CD4-positive, alpha-beta T cell treated with Interleukin-12 subunit alpha and Interleukin-12 subunit beta, for 1 hour (primary cell): ENCODE data around the gene ANKRD13D.
A peak's percentile ranks its signal among the peaks of the same experiment; 100 is the strongest.

Source experiments
- DNase-seq: peaks from one replicate; pipeline ENCODE4 v3.0.0-alpha.2; 2020

ANKRD13D gene

DNA sequence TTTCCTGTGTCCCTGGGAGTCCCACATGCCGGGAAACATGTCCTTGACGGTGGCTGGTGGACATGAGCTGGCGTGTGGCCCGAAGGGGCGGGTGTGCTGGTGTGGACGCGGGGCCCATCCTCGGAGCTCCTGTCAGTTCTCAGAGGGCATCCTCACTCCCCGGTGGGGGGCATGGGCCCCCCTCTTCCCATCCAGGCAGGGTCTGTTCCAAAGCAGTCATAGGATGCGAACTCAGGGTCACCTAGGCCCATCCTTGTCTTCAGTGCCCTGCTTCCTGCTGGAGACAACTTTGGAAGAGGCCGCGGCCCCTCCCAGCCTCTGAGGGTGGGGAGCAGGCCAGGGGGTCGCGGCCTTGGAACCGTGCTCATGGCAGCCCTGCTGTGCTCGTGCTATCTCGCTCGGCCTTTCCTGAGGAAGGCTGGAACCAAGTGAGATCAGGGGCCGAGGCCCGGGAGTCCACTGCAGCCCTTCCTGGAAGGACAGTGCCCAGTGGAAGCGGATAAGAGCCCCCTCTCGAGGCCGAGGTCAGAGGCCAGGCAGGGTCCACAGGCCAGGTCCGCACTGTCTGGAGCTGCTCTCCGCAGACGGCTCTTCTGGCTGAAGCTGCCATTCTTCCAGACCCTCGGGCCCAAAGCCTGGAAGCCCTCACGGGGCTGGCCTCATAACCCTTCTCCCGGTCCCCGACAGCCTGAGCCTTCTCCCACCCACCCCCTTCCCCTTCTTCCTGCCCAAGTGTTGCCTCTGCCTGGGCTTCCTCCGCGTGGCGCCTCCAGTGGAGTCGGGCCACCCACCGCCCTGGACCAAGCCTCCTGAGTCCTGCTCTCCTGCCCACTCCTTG lies 14.1 kb upstream of the ANKRD13D start:
- DNase-seq: no peak

DNA sequence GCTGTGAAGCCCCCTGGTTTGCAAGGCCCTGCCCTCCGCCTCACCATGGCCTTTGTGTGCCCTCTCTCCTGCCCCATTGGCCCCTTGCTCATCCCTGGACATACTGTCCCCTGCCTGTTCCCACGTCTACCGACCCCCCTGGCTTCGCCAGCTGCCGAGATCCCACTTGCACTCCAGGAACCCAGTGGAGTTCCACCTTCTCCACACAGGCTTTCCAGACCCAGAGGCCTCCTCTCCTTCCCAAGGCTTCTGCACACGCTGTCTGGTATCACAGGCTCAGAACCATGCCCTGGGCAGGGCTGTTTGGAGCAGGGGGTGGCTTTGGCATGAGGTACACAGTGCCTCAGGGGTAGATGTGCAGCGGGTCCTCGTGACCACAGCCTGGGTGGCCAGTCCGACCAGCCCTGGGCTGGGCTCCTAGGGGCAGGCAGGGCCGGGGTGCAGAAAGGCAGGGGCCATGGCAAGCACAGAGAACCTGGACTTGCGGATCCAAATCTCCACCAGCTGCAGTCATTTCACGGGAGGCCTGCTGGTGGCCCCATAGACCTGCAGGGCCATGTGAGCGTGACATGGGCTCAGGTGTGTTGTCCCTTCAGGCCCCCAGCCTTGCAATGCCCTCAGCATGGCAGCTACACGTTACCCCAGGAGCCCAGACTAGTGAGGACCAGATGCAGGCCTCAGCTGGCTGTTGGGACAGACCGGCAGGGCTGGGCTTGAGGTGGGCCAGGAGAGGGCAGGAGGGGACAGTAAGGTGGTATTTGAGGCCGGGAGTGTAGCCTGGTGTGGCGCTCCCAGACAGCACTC lies 13.3 kb upstream of the ANKRD13D start:
- no peak for DNase-seq

DNA sequence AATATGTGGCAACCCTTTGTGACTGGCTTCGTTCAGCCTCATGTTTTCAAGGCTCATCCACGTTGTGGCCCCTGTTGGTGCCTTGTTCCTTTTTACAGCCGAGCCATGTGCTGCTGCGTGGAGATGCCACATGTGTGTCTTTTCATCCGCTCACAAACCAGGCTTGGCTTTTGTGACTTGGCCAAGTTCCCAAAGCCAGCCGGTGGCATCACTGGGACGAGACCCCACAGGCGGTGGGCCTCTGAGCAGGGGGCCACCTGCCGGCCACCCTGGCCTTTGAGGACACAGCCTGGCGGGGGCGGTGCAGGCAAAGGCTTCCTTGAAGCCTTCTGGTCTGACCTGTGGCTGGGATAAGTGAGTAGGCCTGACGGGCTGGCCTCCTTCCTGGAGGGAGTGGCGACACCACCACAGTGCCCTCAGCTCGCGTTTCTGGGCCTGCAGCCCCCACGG lies 12.3 kb upstream of the ANKRD13D start:
- DNase-seq: no peak

DNA sequence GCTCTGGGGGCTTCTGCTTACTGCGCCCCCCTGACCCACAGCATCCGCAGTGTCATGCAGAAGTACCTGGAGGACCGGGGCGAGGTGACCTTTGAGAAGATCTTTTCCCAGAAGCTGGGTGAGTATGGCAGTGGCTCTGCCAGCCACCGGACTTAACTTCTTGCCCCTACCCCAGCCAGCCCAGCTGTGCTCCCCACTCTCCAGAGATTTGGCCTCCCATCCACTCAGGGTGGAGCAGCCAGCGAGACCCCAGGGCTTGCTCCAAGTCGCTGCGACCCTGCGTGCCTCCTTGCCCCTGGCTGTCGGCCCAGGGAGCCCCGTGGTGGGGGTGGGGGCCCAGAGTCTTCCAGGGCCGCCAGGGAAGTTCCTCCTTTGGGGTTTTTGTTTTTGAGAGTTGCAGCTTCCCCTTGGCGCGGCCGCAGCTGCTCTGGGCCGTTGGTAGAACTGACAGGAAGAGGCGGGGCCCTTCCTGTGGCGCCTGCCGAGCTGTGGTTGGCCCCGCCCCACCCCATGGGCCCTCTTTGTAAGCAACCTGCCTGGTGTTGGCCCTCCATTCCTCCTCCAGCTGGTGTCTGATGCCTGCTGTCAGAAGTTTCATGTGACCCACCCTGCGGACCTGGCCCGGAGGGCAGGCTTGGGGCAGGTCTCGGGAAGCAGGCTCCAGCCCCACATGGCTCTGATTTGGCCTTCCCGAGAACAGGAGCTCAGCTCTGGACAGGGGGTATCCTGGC lies 11.7 kb upstream of the ANKRD13D start:
- peak; percentile 94 for DNase-seq

DNA sequence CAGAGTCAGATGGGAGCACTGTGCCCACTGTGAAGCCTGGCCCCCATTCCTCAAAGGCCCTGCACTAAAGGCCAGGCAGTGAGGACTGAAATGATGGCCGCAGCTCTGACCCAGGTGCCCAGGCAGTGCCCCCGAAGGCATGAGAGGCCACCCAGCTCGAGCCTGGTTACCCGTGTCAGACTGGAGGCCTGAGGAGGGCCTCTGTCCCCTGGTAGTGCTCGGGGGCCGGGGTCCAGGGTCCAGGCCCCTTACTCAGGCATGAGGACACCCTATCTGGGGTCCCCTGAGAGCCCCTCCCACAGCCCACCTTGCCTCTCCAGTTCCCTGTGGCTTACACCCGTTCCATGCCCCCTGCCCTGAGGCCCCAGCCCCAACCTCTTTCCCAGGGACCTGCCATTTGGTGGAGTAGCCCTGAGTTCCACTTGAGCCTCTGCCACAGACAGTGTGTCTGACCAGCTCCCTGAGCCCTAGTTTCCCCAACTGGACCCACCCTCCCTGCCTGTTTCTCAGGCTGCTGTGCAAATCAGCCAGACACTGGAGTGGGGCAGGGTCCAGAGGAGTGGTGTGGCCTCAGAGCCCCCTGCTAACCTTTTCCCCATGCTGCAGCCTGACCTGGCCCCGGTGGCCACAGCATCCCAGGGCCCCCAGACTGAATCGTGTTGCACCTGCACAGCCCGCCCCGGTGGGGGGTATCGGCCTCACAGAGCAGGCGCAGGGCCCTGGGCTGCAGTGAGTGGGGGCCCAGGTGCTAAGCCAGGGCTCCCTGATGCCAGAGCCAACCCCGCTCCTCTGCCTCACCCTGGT lies 10.8 kb upstream of the ANKRD13D start:
- DNase-seq: no peak

DNA sequence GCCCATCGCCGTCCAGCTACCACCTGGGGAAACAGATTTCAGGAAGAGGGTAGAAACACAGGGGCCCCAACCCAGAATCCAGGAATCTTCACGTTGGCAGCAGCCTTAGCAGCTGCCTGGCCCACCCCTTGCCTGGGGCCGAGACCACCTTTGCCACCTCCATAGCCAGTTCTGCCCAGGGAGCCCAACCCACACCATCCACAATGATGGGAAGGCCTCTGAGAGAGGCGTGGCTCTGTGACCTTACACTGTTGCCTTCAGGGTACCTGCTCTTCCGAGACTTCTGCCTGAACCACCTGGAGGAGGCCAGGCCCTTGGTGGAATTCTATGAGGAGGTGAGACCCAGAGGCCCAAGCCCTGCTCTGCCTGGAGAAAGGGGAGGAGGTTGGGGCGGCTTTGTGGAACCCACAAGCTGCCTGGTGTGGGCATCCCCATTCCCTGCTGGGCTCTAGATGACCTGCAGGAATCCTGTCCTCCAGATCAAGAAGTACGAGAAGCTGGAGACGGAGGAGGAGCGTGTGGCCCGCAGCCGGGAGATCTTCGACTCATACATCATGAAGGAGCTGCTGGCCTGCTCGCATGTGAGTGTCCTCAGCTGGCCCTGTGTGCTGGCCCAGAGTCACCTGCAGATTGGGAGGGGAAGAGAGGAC lies 10.0 kb upstream of the ANKRD13D start:
- DNase-seq: no peak

DNA sequence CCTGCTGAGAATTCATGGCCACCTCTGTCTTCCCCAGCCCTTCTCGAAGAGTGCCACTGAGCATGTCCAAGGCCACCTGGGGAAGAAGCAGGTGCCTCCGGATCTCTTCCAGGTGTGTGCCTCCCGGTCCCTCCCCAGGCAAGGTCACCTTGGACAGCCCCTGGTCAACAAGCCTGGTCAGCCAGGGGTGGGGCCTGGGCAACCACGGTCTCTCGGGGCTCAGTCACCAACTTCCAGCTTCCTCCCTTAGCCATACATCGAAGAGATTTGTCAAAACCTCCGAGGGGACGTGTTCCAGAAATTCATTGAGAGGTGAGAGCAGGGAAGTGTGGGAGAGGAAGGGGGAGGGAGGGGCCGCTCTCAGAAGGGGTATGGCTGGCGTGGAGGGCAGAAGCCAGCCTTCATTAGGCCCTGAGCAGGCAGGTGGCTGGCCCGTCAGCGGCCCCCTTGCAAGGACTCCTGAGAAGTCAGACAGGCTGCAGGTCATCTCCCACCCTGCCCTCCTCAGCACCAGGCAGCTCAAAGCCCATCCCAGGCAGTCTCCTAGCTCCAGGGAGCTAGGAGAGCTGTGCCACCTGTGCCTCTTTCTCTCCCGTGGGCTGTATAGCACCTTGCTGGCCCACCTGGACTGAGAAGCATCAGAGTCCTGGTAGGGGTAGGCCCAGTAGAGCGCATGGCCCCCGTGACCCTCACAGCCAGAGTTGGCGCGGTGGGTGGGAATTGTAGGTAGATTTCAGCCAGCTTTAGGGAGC lies 9.3 kb upstream of the ANKRD13D start:
- no peak for DNase-seq

DNA sequence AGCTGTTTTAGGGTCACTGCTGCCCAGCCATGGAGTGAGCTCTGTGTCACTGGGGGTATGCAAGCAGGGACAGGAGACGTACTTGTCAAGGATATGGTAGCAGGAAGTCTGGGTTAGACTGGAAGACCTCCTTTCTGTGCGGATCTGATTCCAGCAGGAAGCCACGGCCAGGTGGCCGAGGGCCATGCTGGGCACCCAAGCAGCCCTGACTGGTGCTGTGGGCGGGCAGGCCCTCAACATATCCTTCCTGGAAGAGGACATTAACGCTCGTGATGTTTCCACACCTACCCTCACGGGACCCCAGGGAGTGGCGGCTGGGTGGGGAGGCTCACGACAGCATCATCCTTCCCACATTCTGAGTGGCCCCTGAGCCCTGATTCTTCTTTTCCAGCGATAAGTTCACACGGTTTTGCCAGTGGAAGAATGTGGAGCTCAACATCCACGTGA lies 8.7 kb upstream of the ANKRD13D start:
- no peak for DNase-seq

DNA sequence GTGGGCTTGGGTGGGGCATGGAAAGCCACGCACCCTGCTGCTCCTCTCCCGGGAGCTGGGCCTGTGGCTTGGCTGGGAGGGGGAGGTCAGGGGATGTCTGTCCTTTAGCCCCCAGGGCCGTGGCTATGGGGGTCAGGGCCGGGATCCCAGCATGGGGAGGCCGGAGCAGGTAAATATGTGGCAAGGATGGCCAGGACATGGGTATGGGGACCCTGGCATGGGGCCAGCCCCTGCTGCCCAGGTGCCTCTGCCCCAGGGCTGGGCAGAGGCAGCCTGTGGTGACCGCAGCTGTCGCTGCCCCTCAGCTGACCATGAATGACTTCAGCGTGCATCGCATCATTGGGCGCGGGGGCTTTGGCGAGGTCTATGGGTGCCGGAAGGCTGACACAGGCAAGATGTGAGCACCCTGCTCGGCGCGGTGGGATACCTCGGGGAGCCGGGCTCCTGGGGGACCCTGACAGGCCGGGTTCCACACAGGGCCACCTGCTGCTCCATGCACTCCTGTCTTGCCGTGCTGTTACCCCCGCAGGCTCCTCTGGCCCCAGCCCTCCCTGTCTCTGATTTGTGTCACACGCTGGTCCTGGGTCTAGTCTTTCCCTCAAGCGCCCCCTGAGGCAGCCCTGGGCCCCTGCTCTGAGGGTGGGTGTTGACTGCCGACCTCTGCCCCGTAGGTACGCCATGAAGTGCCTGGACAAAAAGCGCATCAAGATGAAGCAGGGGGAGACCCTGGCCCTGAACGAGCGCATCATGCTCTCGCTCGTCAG lies 8.1 kb upstream of the ANKRD13D start:
- no peak for DNase-seq

DNA sequence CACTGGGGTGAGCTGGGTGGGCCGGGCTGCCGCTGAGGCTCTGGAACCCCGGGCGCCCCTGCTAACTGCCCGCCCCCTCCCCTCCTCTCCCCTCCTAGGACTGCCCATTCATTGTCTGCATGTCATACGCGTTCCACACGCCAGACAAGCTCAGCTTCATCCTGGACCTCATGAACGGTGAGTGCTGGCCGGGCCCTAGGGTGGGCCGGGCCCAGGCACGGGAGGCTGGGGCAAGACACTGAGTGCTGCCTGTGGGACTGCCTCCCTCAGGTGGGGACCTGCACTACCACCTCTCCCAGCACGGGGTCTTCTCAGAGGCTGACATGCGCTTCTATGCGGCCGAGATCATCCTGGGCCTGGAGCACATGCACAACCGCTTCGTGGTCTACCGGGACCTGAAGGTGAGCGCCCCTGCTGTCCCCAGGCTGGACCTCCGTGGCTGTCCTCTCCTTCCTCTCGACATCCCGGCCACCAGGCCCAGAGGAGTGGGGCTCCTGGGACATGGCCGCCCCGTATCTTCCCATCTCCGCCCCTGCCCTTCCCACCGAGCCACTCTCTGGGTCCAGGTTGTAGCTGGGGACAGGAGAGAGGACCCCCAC lies 7.5 kb upstream of the ANKRD13D start:
- no peak for DNase-seq

DNA sequence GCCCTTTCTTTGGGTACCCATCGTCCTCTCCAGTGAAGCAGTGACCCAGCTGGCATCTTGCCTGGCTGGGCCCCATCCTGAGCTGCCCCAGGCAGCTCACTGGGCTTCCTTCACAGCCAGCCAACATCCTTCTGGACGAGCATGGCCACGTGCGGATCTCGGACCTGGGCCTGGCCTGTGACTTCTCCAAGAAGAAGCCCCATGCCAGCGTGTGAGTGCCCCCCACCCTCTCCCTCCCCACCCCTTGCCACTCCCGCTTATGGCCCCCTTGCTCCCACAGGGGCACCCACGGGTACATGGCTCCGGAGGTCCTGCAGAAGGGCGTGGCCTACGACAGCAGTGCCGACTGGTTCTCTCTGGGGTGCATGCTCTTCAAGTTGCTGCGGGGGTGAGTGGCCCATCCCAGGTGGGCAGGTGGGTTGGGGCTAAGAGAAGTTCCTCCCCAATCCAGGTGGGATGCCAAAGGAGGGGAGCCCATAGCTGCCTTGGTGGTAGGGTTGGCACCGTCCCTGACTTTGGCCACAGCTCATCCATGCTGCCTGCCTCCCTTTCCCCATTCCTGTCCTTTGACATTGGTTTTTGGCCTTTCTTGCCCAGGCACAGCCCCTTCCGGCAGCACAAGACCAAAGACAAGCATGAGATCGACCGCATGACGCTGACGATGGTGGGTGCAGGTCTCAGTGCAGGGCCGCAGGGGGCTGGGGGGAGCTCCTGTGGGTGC lies 6.8 kb upstream of the ANKRD13D start:
- DNase-seq: no peak

DNA sequence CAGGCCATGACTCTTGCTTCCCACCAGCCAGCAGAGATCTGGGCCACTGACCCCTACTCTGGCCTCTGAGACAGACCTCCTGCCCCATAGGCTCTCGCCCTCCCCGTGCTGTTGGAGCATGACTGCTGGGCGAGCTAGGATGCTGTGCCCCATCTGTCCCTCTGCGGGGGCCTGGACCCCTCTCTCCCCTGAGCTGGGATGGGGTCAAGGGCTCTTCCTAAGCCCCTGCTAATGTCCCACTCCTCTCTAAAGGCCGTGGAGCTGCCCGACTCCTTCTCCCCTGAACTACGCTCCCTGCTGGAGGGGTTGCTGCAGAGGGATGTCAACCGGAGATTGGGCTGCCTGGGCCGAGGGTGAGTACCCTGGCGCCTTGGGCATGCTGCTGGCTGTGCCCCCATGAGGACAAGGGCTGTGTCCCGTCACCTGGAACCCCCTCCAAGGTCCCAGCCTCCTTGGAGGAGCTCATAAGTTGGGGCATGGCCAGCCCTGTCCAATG lies 6.2 kb upstream of the ANKRD13D start:
- no peak for DNase-seq

DNA sequence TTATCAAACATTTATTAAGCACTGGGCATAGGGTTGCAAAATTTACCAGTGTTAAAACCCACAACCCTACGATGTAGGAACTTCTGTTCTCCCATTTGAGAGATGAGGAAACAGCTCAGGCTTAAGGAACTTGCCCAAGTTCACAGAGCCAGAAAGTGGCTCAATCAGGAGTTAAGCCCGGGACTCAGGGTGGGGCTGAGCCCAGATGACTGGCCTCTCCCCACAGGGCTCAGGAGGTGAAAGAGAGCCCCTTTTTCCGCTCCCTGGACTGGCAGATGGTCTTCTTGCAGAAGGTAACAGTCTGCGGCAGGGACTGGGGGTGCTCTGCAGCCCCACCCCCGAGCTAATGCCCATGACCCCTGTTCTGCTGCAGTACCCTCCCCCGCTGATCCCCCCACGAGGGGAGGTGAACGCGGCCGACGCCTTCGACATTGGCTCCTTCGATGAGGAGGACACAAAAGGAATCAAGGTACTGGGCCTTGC lies 5.6 kb upstream of the ANKRD13D start:
- DNase-seq: no peak

DNA sequence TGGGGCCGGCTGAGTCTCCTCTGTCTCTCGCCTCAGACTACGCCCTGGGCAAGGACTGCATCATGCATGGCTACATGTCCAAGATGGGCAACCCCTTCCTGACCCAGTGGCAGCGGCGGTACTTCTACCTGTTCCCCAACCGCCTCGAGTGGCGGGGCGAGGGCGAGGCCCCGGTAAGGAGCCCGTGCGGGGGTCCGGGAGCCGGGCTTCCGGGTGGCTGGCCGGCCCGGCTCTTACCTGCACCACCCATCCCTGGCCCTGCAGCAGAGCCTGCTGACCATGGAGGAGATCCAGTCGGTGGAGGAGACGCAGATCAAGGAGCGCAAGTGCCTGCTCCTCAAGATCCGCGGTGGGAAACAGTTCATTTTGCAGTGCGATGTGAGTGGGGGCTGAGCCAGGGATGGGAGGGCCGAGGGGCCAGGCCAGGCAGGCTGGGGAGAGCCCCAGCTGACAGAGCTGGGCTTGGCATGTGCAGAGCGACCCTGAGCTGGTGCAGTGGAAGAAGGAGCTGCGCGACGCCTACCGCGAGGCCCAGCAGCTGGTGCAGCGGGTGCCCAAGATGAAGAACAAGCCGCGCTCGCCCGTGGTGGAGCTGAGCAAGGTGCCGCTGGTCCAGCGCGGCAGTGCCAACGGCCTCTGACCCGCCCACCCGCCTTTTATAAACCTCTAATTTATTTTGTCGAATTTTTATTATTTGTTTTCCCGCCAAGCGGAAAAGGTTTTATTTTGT lies 4.1 kb upstream of the ANKRD13D start:
- DNase-seq: no peak

DNA sequence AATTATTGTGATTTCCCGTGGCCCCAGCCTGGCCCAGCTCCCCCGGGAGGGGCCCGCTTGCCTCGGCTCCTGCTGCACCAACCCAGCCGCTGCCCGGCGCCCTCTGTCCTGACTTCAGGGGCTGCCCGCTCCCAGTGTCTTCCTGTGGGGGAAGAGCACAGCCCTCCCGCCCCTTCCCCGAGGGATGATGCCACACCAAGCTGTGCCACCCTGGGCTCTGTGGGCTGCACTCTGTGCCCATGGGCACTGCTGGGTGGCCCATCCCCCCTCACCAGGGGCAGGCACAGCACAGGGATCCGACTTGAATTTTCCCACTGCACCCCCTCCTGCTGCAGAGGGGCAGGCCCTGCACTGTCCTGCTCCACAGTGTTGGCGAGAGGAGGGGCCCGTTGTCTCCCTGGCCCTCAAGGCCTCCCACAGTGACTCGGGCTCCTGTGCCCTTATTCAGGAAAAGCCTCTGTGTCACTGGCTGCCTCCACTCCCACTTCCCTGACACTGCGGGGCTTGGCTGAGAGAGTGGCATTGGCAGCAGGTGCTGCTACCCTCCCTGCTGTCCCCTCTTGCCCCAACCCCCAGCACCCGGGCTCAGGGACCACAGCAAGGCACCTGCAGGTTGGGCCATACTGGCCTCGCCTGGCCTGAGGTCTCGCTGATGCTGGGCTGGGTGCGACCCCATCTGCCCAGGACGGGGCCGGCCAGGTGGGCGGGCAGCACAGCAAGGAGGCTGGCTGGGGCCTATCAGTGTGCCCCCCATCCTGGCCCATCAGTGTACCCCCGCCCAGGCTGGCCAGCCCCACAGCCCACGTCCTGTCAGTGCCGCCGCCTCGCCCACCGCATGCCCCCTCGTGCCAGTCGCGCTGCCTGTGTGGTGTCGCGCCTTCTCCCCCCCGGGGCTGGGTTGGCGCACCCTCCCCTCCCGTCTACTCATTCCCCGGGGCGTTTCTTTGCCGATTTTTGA lies 3.3 kb upstream of the ANKRD13D start:
- DNase-seq: peak; percentile 60

DNA sequence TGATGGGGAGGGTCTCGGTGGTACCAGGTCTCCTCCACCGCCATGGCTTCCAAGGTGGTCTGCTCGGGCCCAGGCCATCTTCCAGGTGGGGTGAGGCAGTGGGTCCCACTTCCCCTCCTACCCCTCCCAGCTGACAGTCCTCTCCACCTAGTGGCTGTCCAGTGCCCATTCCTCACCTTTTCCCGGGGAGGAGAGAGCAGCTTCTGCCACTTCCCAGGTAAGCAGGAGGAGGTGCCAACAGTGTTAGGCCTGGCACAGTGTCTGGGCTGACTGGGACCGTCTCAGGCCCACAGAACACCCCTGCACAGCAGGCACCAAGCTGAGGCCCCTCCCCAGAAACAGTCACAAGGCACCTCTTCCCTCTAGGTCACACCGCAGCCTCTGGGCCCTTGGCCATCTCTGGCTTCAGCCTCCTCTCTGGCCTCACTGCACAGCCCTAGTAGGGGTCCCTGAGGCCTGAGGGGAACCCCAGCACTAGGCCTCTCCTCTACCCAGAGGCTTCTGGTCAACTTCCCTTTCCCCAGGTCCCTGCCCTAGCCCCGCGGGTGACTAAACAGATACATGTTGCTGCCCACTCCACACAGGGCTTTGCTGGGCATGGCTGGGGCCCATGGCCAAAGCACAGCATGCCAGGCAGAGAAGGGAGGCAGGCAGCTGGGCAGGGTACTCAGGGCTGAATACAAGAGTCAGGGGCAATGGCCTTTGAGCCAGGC lies 2.3 kb upstream of the ANKRD13D start:
- no peak for DNase-seq
